HG03064 (cell line): ENCODE measurements around the gene TFDP1.

ENCODE experiments used
- ATAC-seq: cut with Tn5 transposase; IDR thresholded peaks from one replicate; pipeline ENCODE4 v1.9.1; 2021; ENCODE audit warnings: low read depth; ENCODE audit not compliant: unreplicated experiment

TFDP1 gene

DNA sequence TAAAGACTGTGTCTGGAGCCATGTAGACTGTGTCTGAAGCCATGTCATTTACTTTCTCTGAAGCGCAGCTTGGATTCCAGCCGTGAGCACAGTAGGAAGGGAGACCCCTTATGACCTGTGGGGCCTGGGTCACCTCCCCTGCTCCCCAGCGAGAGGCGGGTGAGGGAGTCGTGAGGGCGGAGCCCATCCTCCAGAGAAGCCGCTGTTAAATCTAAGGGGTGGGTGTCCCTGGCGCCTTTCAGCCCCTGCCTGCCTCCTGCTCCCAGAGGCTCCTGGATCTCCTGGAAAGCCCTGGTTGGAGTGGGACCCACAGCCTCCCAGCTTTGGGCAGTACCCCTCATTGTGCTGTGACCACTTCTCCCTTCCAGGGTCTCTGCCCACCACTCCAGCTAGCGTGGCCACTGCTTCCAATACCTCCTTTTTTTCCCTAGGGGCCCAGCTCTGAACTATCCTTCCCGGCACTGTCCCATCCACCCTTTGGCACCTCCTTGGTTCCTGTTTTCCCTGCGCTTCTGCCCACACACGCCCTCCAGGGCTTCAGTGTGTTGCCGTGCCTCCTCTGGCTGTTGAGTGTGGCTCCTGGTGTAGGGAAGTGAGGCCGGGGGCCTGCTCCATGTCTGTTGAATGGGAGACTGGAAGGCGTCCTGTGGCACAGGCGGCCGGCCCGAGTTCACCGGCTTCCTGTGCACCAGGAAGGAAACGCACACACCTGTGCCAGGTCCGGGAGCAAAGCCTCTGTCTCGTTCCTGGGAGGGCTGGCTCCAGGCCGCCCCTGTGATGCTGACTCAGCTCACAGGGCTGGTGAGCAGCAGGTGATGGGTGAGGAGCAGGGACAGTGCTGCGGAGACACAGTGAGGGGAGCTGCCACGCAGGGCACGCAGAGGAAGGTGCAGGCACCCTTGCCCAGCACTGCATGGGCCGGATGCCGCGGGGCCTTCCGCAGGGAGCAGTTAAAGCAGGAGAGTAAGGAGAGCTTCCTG lies 44.0 kb downstream of the TFDP1 start:
- ATAC-seq = no peak

DNA sequence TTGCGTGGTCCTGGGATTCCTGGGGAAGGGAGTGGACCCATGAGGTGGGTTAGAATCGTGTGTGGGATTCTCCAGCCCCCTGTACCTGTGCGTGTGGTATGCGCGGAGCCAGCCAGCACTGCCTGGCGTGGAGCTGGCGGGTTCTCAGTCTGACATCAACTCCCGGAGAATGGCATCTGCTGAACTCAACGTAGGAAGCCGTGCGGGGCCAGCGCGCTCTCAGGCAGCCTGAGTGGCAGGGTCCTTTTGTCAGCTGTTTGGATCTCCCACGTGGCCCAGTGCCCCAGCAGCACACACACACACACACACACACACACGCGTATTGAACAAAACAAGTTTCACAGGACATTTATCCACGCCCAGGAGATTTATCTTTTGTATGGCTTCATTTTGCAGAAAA lies 45.3 kb downstream of the TFDP1 start:
- ATAC-seq = no peak

DNA sequence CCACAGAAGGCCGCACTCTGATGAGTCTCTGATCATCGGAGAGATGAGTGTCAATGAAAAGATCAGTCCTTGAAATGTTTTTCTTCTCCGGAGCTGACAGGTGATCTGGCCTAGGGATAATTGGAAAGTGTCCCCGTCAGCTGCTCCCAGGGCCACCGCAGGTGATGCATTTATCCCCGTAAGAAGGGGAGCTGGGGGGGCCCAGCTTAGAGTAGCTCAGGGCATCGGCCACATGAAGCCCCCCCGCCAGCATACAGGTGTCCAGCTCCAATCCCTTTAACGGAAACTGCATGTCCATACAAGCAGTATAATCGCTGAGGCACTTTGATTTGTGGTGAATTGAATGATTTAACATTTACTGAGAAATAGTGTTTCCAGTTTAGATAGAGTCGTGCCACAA lies 45.7 kb downstream of the TFDP1 start:
- no peak for ATAC-seq

DNA sequence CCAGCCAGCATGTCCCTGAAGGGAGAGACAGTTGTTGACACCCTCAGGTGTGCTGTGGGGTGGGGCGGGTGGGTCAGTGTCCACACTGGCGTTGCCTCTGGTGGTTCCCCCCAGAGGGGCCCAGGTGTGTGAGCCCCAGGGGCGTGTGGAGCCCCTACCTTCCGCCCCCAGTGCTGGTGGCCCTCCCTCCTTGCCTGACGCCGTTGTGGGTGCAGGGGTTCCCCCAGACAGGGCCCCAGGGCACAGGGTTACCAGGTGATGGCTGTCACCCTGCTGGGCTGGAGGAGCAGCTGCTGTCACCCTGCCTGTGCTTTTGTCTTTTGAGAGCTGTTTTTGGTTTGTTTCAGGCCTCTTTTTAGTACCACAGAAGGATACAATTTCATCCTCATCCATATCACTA lies 46.3 kb downstream of the TFDP1 start:
- ATAC-seq = no peak

DNA sequence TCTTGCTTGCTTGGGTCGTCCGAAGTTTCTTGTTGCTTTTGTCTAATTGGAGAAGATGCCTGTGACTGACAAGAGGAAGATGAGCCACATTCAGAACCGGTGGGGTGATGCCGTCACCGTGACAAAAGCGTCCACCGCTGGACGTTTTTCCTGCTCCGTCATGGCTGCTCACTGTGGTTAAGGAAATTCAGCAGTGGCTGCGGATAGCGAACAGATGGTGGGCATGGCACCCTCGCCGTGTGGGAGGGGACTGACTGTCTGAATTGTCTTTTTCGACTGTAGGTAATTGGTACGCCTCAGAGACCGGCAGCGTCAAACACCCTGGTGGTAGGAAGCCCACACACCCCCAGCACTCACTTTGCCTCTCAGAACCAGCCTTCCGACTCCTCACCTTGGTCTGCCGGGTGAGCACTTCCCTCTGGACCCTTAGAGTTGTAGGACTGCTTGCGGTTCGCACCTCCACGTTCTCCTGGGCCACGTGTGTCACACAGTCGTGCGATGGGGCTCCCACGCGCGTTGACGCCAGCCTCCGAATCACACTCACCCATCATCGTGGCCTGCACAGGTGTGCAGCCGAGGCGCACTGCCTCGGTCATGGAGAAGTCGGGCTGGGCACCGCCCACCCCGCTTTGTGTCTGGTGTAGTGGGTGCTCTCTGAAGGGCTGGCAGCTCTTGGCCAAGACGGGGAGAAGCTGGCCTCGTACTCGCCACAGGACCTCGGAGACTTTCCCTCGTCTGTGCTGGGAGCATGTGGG lies 47.0 kb downstream of the TFDP1 start:
- ATAC-seq = no peak

DNA sequence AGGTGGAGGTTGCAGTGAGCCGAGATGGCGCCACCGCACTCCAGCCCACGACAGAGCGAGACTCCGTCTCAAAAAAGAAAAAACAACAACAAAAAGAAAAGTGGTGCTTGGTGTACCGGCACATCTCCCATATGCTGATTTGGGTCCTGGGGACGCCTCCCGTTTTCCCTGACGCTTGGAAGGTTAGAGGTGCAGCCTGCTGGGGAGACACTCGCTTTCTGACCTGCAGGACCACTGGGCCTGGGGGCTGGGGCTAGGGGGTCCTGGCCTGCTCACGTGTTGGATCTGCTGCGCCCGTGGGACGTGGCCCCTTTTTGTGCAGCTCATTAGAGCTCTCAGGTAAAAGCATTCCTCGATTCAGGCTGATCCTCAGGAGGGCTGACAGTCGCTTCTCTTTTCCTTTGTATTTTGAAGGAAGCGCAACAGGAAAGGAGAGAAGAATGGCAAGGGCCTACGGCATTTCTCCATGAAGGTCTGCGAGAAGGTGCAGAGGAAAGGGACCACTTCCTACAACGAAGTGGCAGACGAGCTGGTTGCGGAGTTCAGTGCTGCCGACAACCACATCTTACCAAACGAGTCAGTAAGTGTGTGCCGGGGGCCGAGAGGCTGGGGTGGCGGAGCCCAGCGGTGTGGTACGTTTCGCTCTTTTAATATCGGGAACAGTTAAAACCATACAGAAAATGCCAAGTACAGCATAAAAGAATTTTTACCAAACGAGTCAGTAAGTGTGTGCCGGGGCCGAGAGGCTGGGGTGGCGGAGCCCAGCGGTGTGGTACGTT lies 48.3 kb downstream of the TFDP1 start:
- ATAC-seq = no peak

DNA sequence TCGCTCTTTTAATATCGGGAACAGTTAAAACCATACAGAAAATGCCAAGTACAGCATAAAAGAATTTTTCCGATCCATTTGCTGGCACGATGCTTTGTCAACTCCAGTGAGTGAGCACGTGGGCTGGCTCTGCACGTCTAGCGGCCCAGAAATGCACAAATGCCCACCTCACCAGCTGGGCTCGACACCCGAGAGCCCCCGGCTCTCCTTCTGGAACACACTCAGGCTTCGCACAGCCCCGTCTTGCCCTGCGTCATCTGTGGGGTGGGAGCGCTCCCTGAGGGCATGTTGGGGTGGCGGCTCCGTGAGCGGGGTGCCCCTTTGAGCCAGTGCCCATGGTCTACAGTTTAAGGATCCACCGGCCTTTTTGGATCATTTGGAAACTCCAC lies 48.9 kb downstream of the TFDP1 start:
- no peak for ATAC-seq

DNA sequence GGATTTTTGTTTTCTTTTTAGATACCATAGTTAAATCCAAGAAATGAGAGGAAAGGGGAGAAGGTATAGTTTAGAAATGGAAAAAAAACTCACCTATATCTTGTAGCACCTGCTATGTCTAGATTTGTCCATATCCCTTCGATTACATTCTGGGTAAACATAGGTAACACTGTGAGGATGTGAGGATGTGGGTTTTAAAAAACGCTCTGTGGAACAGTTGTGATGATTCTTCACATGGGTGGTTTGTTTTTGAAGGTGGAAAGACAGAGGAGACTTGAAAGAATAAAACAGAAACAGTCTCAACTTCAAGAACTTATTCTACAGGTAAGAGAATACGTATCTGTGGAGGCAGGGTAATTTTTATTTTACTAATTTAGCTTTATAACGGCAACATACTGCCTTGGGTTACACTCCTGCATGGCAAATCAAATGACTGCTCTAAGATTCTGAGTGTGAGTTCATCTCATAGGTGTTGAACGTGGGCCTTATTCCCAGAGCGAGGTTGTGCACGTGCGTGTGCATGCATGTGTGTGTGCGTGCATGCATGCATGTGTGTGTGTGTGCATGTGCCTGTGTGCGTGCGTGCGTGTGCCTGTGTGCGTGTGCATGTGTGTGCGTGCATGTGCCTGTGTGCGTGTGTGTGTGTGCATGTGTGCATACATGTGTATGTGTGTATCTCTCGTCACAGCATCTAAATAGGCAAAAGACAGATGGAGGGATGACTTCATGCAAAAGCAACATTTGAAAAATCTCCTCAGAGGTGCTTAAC lies 49.9 kb downstream of the TFDP1 start:
- no peak for ATAC-seq

DNA sequence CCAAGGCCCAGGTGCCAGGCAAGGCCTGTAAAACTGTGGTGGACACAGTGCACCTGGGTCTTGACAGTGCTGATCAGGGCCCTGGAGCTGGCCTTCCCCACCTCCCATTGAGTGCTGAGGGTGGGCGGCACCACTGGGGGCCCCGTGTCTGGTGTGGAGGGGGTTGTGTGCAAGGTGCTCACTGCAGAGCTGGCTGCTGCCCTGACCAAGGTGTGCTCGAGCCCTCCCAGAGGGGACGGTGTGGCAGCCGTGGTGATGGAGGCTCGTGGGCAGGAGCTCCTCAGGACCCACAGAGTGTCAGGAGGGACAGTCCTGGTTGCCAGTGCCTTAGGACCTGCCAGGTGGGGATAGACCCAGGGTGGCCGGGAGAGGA lies 50.5 kb downstream of the TFDP1 start:
- no peak for ATAC-seq

DNA sequence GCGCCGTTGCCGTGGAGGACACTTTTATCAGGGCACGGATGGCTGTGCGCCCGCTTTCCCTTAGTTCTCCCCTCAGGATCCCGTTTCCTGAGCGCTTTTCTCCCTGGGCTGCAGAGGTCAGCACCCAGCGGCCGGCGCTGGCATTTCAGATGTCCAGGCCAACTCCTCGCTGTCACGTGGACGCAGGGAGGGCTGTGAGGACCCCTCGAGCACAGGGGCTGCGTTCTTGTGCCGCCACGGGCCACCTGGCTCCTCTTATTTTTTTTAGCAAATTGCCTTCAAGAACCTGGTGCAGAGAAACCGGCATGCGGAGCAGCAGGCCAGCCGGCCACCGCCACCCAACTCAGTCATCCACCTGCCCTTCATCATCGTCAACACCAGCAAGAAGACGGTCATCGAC lies 51.2 kb downstream of the TFDP1 start:
- no peak for ATAC-seq

DNA sequence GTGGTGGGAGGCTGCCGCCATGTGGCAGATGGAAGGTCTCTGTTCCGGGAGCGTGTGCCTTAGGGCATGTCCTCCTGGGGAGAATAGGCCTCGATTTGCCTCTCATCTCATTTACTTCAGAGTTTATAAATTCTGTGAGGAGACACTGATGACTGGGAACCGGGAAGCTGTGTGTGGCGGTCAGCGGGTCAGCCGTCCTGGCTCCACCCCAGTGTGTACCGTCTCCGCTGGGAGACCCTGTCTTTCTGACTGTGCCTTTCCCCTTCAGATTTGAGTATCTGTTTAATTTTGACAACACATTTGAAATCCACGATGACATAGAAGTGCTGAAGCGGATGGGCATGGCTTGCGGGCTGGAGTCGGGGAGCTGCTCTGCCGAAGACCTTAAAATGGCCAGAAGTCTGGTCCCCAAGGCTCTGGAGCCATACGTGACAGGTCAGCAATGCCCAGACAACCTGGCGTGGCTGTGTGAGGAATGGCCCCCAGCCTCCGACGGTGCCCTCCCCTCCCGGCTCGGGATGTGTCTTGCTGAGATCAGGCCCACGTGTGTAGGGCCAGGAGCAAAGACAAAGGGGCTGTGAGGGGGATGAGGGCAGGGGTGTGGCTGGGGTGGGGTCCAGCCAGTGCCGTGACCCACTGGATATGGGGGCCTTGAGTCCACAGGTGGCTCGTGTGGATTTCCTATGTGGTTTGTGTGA lies 51.9 kb downstream of the TFDP1 start:
- ATAC-seq = no peak

DNA sequence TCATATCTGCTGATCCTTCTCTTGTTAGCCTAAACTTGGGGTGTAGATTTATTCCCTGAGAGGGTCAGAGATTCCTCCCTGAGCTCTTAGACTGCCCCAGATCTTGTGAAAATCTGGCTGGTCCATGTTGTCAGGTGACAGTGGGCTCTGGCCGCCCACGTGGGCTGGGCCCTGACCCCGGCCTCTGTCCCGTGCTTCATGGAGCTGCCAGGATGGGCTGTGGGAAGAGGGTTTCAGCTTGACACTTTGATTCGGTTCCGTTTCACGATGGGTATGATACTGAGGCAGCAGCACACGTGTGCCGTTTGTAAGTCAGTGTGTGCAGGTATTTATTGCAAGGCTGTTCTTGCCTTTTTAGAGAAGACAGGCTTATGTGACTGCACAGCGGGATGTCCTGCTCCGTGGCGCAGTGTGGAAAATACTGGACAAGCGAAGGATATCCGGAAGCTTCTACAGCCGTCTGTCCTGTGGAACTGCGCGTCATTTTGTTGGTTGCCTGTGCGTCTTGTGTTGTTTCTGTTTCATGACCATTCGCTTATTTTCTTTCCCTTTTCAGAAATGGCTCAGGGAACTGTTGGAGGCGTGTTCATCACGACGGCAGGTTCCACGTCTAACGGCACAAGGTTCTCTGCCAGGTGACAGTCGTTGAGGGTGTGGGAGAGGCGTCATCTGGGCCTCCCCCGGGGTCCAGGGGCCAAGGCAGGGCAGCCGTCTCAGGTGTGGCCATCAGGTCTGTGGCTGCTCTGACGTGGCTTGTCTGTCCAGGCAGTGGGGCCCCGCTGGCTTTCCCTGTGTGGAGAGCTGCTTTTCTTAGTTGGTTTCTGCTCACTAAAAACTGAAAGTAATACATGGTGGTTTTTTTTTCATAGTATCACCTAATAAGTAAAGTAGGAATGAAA lies 53.0 kb downstream of the TFDP1 start:
- ATAC-seq = no peak

DNA sequence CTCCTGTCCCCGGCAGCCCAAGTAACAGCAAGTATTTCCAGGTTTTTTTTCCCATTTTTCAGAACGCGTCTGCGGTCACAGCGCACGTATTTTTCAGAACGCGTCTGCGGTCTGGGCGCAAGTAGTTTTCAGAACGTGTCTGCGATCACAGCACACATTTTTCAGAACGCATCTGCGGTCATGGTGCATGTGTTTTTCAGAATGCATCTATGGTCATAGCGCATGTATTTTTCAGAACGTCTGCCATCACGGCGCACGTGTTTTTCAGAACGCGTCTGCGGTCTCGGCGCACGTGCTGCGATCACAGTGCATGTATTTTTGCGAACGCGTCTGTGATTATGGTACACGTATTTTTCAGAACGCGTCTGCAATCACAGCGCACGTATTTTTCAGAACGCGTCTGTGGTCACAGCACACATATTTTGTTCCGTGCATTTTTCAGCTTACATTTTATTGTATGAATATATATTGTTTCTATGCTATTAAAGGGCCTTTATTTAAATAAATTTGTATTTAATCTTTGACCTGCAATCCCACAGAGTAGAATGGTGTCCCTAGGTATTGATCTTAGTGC lies 53.7 kb downstream of the TFDP1 start:
- ATAC-seq = no peak

DNA sequence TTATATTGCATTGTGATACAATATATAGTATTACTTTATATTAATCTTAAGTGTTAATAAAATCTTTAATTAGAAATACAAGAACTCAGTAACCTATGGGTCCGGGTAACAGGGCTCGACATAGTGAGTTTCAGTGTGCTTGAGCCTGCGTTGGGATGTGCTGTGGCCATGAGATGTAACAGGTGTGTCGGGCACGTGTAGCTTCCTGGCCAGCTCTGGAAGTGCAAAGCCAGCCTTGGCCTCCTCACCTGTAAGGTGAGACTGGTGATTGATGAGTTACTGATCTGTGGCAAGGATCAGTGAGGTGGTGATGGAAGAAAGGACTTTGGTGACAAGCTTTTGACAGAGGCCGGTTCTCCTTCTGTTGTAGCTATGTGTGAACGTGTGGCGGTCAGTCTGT lies 54.3 kb downstream of the TFDP1 start:
- no peak for ATAC-seq

DNA sequence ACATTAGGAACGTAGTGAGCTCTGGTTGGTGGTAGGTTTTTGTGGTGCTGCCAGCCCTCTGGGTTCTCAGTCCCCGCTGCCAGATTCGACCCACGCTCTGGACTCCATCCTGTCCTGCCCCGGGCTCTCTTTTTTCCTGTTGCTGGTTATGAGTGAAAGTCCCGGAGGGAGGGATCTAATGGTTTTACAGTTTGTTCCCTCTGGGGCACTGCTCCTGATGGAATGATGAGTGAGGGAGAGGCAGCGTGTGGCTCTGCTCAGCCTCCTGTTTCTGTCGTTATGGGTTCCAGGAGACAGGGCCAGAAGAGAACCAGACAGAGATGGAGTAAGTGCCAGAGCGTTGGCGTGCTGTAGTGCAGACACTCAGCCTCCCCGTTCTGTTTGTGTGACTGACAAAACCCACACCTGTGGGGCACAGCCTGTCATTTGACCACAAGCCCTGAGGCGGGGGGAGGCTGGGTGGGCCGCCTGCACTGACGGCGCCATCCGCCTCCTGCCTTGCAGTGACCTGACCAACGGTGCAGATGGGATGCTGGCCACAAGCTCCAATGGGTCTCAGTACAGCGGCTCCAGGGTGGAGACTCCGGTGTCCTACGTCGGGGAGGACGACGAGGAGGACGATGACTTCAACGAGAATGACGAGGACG lies 55.2 kb downstream of the TFDP1 start:
- ATAC-seq = no peak

DNA sequence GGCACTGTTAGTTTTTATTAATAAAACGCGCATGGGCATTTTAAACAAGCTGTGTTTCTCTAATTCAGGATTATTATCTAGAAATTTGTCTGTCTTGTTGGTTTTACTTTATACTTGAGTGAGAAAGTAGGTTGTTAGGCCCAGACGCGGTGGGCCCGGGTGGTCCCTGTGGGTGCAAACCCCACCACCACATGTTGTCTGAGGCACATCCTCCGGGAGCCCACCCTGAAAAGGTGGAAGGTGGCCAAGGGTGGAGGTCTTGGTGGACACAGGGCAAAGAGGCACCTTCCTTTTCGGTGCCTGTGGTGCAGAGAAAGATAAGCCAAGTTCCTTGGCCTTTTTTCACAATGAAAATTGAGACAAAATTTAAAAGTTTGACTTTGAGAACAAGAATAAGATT lies 56.9 kb downstream of the TFDP1 start:
- no peak for ATAC-seq

DNA sequence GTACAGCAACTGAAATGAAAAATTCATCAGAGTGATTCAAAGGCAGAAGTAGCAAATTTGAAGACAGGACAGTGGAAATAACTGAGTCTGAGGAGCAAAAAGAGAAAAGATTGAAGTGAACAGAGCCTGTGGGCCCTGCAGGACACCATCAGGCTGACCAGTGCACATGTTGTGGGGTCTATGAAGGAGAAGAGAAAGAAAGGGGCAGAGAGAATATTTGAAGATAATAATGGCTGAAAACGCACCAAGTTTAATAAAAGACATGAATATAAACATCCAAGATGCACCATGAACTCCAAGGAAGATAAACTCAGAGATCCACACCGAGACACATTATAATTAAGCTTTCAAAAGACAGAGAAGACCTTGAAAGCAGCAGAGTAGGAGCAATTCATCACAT lies 58.0 kb downstream of the TFDP1 start:
- ATAC-seq = no peak

DNA sequence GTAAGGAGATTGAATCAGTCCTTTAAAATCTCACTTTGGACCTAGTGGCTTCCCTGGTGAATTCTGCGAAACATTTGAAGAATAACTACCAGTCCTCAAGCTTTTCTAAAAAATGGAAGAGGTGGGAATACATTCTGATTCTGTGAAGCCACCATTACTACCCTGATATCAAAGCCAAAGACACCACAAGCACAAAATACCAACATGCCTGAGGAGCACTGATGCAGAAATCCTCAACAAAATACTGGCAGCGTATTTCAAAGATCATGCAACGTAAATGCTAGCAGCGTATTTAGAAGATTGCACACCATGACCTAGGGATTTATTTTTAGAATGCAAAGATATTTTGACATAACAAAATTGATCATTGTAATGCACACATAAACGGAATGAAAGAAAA lies 59.0 kb downstream of the TFDP1 start:
- ATAC-seq = no peak
